B cell (primary cell): ENCODE results near the gene TAF9. TPM values are rescaled to one million over a fixed set of nuclear protein-coding genes. Genes with fewer than 3 reads are reported as not detected.

Experiments used
- ATAC-seq: fragments of 200-7000 bp; cut with Tn5 transposase; one replicate; pipeline ENCODE4 v1.10.0; 2021; ENCODE audit warnings: low read depth, mild to moderate bottlenecking, moderate number of reproducible peaks, moderate library complexity
- CTCF ChIA-PET: fragments of 350-600 bp; sonication (Branson Sonifier 250); formaldehyde crosslinking; loops from one replicate; lab custom pipeline; 2021; ENCODE audit warnings: antibody characterized with exemption, inconsistent platforms; lab: Charles Lee
- POLR2A ChIA-PET: fragments of 350-600 bp; sonication (Branson Sonifier 250); formaldehyde crosslinking; loops from one replicate; lab custom pipeline; 2021; ENCODE audit warnings: antibody characterized with exemption; lab: Charles Lee
- DNase-seq: peaks from one replicate; pipeline ENCODE4 v3.0.0; 2013
- H2AFZ ChIP-seq: 2 replicates; pipeline ENCODE4 v1.6.1; 2012; ENCODE audit warnings: mild to moderate bottlenecking, low read depth, low read length; ENCODE audit not compliant: insufficient read depth, poor library complexity, severe bottlenecking
- H3K27ac ChIP-seq, 2 donors: 1 replicate in 1 of 2; 2 replicates in 1 of 2; pipeline ENCODE4 v1.5.1; 2012 to 2013; ENCODE audit warnings: low read length in 2 of 2, mild to moderate bottlenecking in 2 of 2, moderate library complexity in 1 of 2
- H3K27me3 ChIP-seq, 4 experiments: fragments of 200-600 bp in 1 of 4; sonication (generic) in 1 of 4; replicated peaks in 1 of 4; 1 replicate in 2 of 4; 2 replicates in 2 of 4; pipeline versions ENCODE4 v1.6.1 to v1.7.0; 2013 to 2016; ENCODE audit warnings: low read length in 3 of 4, mild to moderate bottlenecking in 2 of 4, mixed read lengths in 1 of 4, moderate library complexity in 1 of 4; ENCODE audit not compliant: insufficient read depth in 4 of 4, control insufficient read depth in 3 of 4; ENCODE audit errors: control extremely low read depth in 1 of 4
- H3K36me3 ChIP-seq, 2 experiments: replicated peaks in 1 of 2; 1 replicate in 1 of 2; 2 replicates in 1 of 2; pipeline versions ENCODE4 v1.6.1 to v1.7.1; 2013; ENCODE audit warnings: low read length in 1 of 2; ENCODE audit not compliant: insufficient read depth in 2 of 2, control insufficient read depth in 1 of 2; ENCODE audit errors: control extremely low read depth in 1 of 2, extremely low read depth in 1 of 2
- H3K4me1 ChIP-seq, 2 donors: fragments of 200-600 bp in 1 of 2; sonication (generic) in 1 of 2; 1 replicate in 1 of 2; 2 replicates in 1 of 2; pipeline versions ENCODE4 v1.5.1 to v1.6.1; 2013 to 2017; ENCODE audit warnings: low read length in 2 of 2; ENCODE audit not compliant: control insufficient read depth in 2 of 2, insufficient read depth in 2 of 2
- H3K4me2 ChIP-seq: replicated peaks from 2 replicates; pipeline ENCODE3; 2012; ENCODE audit warnings: mild to moderate bottlenecking, low read depth, low read length; ENCODE audit not compliant: poor library complexity, severe bottlenecking
- H3K4me3 ChIP-seq, 5 experiments: fragments of 200-600 bp in 1 of 5; sonication (generic) in 1 of 5; 1 replicate in 3 of 5; 2 replicates in 2 of 5; pipeline versions ENCODE4 v1.5.1 to v1.7.0; 2011 to 2016; ENCODE audit warnings: low read length in 4 of 5, mild to moderate bottlenecking in 4 of 5, low read depth in 2 of 5, control low read depth in 1 of 5, moderate library complexity in 1 of 5; ENCODE audit not compliant: insufficient read depth in 1 of 5; ENCODE audit errors: control extremely low read depth in 1 of 5, extremely low read depth in 1 of 5
- H3K79me2 ChIP-seq: fragments of 200-600 bp; sonication (generic); one replicate; pipeline ENCODE4 v1.6.0; 2016; ENCODE audit warnings: low read length; ENCODE audit not compliant: control insufficient read depth, insufficient read depth
- H3K9ac ChIP-seq: fragments of 200-600 bp; sonication (generic); 2 replicates; pipeline ENCODE4 v1.6.1; 2017; ENCODE audit warnings: mild to moderate bottlenecking, low read length, moderate library complexity
- H3K9me3 ChIP-seq, 3 donors: one replicate each; pipeline versions ENCODE4 v1.6.1 to v1.7.1; 2013; ENCODE audit warnings: low read length in 2 of 3; ENCODE audit not compliant: control insufficient read depth in 2 of 3, insufficient read depth in 1 of 3; ENCODE audit errors: control extremely low read depth in 1 of 3
- H4K20me1 ChIP-seq: 2 replicates; pipeline ENCODE4 v1.6.0; 2012; ENCODE audit warnings: mild to moderate bottlenecking, low read length; ENCODE audit not compliant: insufficient read depth, control insufficient read depth, poor library complexity, severe bottlenecking
- H3K27ac Mint-ChIP-seq: one replicate; pipeline ENCODE4 v1.8.0; 2021; ENCODE audit warnings: mixed read lengths
- H3K27me3 Mint-ChIP-seq: one replicate; pipeline ENCODE4 v1.8.0; 2021; ENCODE audit warnings: mixed read lengths
- H3K4me1 Mint-ChIP-seq: one replicate; pipeline ENCODE4 v1.8.0; 2021; ENCODE audit warnings: mixed read lengths
- H3K4me3 Mint-ChIP-seq: one replicate; pipeline ENCODE4 v1.8.0; 2021; ENCODE audit warnings: mixed read lengths
- H3K9me3 Mint-ChIP-seq: one replicate; pipeline ENCODE4 v1.8.0; 2022; ENCODE audit warnings: mixed read lengths; ENCODE audit not compliant: insufficient read depth
- EZH2 ChIP-seq: IDR thresholded peaks from 2 replicates; pipeline ENCODE4 v1.6.1; 2012; ENCODE audit warnings: borderline replicate concordance, low read depth, mild to moderate bottlenecking, moderate library complexity, low read length; ENCODE audit not compliant: insufficient read depth, poor library complexity, severe bottlenecking
- WGBS: methylation state at CpG from one replicate; pipeline ENCODE4 v1.1.5; 2013; ENCODE audit warnings: missing lambda C conversion rate; ENCODE audit not compliant: insufficient coverage; 5-methylcytosine and 5-hydroxymethylcytosine counted together
- intact Hi-C: fragments of 100-400 bp; cut with micrococcal nuclease; formaldehyde crosslinking; loops from one replicate; pipeline ENCODE4 v1.10.0; 2022
- polyA plus RNA-seq: library from polyadenylated mRNA; depleted of rRNA; stranded (reverse); fragments of >200 nt; gene quantifications from 2 replicates; pipeline ENCODE4 v1.2.3, GENCODE V29; 2012
- total RNA-seq, 2 donors: library from RNA; stranded (reverse); fragments of 120-200 nt in 1 of 2; gene quantifications; 1 replicate in 1 of 2; 2 replicates in 1 of 2; pipeline versions ENCODE4 v1.2.3 to v1.2.4, GENCODE V29; 2013 to 2022
- TF ChIP-seq, protein P1 (sequence below): fragments of 200-600 bp; IDR thresholded peaks from one replicate; pipeline ENCODE4 v1.8.0; 2022; ENCODE audit warnings: antibody characterized with exemption, mild to moderate bottlenecking

TAF9 gene
- total and polyA plus RNA-seq, 2 donors (not counting 1 experiment from before 2014, with no cell fraction given): 42.0 to 64.6 TPM

DNA sequence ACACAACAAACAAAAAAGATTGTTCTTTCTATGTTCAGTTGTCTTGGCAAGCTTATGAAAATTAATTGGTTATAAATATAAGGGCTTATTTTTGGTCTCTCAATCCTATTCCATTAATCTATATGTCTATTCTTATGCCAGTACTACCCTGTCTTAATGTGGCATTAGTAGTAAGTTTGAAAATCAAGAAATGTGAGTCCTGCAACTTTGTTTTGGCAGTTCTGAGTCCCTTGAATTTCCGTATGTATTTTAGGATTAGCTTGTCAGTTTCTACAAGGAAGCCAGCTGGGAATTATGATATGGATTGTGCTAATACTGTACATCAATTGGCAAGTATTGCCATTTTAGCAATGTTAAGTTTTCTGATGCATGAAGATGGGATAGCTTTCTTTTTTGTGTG is 26.2 kb downstream of the TAF9 start:
- POLR2A ChIA-PET: no interaction called here

DNA sequence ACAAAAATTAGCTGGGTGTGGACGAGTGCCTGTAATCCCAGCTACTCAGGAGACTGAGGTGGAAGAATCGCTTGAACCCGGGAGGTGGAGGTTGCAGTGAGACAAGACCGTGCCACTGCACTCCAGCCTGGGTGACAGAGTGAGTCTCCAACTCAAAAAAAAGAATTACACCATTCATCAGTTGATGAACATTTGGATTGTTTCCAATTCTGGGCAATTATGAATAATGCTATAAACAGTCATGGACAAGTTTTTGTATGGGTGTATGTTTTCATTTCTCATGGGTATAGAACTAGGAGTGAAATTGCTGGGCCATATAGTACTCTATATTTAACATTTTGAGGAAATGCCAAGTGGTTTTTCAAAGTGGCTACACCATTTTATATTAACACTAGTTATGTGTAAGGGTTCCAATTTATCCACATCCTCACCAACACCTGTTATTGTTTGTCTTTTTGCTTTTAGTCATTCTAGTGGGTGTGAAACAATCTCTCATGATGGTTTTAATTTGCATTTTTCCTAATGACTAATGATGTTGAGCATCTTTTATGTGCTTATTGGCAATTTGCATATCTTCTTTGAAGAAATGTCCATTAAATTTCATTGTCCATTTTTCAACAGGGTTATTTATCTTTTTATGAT is 27.7 kb downstream of the TAF9 start:
- Histone ChIP-seq H3K36me3 (no peaks in the 10 kb centered on the region), H3K4me2 (no peak overlapping the region), H3K4me1 (no peaks in the 10 kb centered on the region), H2AFZ (no peak overlapping the region), H3K9ac (no peak overlapping the region), H3K79me2 (no peaks in the 10 kb centered on the region), H4K20me1 (no peaks in the 10 kb centered on the region), H3K27me3 (no peaks in the 10 kb centered on the region), H3K27ac (no peak overlapping the region), H3K4me3 (no peak overlapping the region), H3K9me3 (no peaks in the 10 kb centered on the region)
- no peak overlapping the region for H3K4me3 Mint-ChIP-seq
- ATAC-seq: no peak
- no peak overlapping the region for H3K27ac Mint-ChIP-seq
- intact Hi-C loops: no loop called here
- TF ChIP-seq EZH2: no peak
- TF ChIP-seq, protein P1, sequence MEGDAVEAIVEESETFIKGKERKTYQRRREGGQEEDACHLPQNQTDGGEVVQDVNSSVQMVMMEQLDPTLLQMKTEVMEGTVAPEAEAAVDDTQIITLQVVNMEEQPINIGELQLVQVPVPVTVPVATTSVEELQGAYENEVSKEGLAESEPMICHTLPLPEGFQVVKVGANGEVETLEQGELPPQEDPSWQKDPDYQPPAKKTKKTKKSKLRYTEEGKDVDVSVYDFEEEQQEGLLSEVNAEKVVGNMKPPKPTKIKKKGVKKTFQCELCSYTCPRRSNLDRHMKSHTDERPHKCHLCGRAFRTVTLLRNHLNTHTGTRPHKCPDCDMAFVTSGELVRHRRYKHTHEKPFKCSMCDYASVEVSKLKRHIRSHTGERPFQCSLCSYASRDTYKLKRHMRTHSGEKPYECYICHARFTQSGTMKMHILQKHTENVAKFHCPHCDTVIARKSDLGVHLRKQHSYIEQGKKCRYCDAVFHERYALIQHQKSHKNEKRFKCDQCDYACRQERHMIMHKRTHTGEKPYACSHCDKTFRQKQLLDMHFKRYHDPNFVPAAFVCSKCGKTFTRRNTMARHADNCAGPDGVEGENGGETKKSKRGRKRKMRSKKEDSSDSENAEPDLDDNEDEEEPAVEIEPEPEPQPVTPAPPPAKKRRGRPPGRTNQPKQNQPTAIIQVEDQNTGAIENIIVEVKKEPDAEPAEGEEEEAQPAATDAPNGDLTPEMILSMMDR: no peak
- 100% methylated on average over 1 of the region's 4 CpGs for WGBS
- H3K27me3 Mint-ChIP-seq: no peaks in the 10 kb centered on the region
- POLR2A ChIA-PET: interaction anchor here (0.6 kb wide), 1 partner anchor 28 kb away, joined by 3 read pairs; no protein-coding TSS in a partner anchor
- CTCF ChIA-PET: no interaction called here
- H3K4me1 Mint-ChIP-seq: no peaks in the 10 kb centered on the region
- H3K9me3 Mint-ChIP-seq: peaks cover 4% of the 10 kb centered on the region
- no peak for DNase-seq

More for the DNA sequence above, 26.2 kb downstream of the TAF9 start:
- peaks cover 4% of the 10 kb centered on the region for H3K9me3 Mint-ChIP-seq
- Histone ChIP-seq H3K9me3 (no peaks in the 10 kb centered on the region), H3K27ac (no peak overlapping the region), H3K27me3 (no peaks in the 10 kb centered on the region), H3K79me2 (no peaks in the 10 kb centered on the region), H3K36me3 (no peaks in the 10 kb centered on the region), H3K4me2 (no peak overlapping the region), H3K9ac (no peak overlapping the region), H3K4me3 (no peak overlapping the region), H3K4me1 (no peaks in the 10 kb centered on the region), H2AFZ (no peak overlapping the region), H4K20me1 (no peaks in the 10 kb centered on the region)
- no peaks in the 10 kb centered on the region for H3K27me3 Mint-ChIP-seq
- H3K27ac Mint-ChIP-seq: no peak overlapping the region
- TF ChIP-seq, protein P1: no peak
- no peak for TF ChIP-seq EZH2
- CTCF ChIA-PET: interaction anchor here (1.2 kb wide), 1 partner anchor 8 kb away, joined by 4 read pairs; no protein-coding TSS in a partner anchor
- DNase-seq (no peak), ATAC-seq (no peak)
- WGBS: 100% methylated on average over 1 of the region's 1 CpG
- no peak overlapping the region for H3K4me3 Mint-ChIP-seq
- H3K4me1 Mint-ChIP-seq: no peaks in the 10 kb centered on the region
- intact Hi-C loops: no loop called here
